GM23338 (cell line): ENCODE results near the gene ZSCAN18. TPM values are rescaled to one million over a fixed set of nuclear protein-coding genes. Genes with fewer than 3 reads are reported as not detected.

ENCODE experiments used
- ATAC-seq: fragments of 200-7000 bp; cut with Tn5 transposase; 3 replicates; pipeline ENCODE4 v1.9.1; 2020
- DNase-seq: peaks from one replicate; pipeline ENCODE4 v3.0.0-alpha.2; 2015; ENCODE audit warnings: low spot score
- H2AFZ ChIP-seq: fragments of 200-600 bp; sonication (generic); 2 replicates; pipeline ENCODE4 v1.8.0; 2016; ENCODE audit warnings: antibody characterized with exemption, mild to moderate bottlenecking, moderate library complexity
- H3F3A ChIP-seq: fragments of 200-600 bp; sonication (generic); replicated peaks from 2 replicates; pipeline ENCODE4 v1.8.0; 2017; ENCODE audit warnings: antibody characterized with exemption, mixed run types, low read depth
- H3K27ac ChIP-seq: fragments of 200-600 bp; sonication (generic); 2 replicates; pipeline ENCODE4 v1.6.1; 2016; ENCODE audit warnings: low read depth
- H3K27me3 ChIP-seq: fragments of 200-600 bp; sonication (generic); 2 replicates; pipeline ENCODE4 v1.8.0; 2016; ENCODE audit warnings: mild to moderate bottlenecking, mixed run types, moderate library complexity; ENCODE audit not compliant: insufficient read depth
- H3K36me3 ChIP-seq: fragments of 200-600 bp; sonication (generic); 2 replicates; pipeline ENCODE4 v1.8.0; 2016; ENCODE audit warnings: mild to moderate bottlenecking; ENCODE audit not compliant: insufficient read depth
- H3K4me1 ChIP-seq: fragments of 200-600 bp; sonication (generic); 2 replicates; pipeline ENCODE4 v1.8.0; 2016; ENCODE audit warnings: mild to moderate bottlenecking, moderate library complexity; ENCODE audit not compliant: insufficient read depth
- H3K4me2 ChIP-seq: fragments of 200-600 bp; sonication (generic); 2 replicates; pipeline ENCODE4 v1.7.1; 2017; ENCODE audit warnings: mixed run types
- H3K4me3 ChIP-seq: fragments of 200-600 bp; sonication (generic); 2 replicates; pipeline ENCODE4 v1.6.1; 2016; ENCODE audit warnings: mixed run types
- H3K79me2 ChIP-seq: fragments of 200-600 bp; sonication (generic); replicated peaks from 2 replicates; pipeline ENCODE4 v1.8.0; 2017; ENCODE audit warnings: mild to moderate bottlenecking; ENCODE audit not compliant: insufficient read depth
- H3K9me2 ChIP-seq: fragments of 200-600 bp; sonication (generic); 2 replicates; pipeline ENCODE4 v1.8.0; 2017; ENCODE audit not compliant: insufficient read depth
- H4K20me1 ChIP-seq: fragments of 200-600 bp; sonication (generic); replicated peaks from 2 replicates; pipeline ENCODE4 v1.8.0; 2017; ENCODE audit warnings: mild to moderate bottlenecking; ENCODE audit not compliant: insufficient read depth
- H3K27ac Mint-ChIP-seq: 2 replicates; pipeline ENCODE4 v1.8.0; 2020; ENCODE audit warnings: inconsistent platforms, mild to moderate bottlenecking, moderate library complexity, mixed read lengths
- H3K27me3 Mint-ChIP-seq: 3 replicates; pipeline ENCODE4 v1.8.0; 2022; ENCODE audit warnings: low read depth, mild to moderate bottlenecking, moderate library complexity, mixed read lengths, inconsistent platforms; ENCODE audit not compliant: insufficient read depth, poor library complexity
- H3K36me3 Mint-ChIP-seq: 3 replicates; pipeline ENCODE4 v1.8.0; 2021; ENCODE audit warnings: low read depth, mild to moderate bottlenecking, inconsistent platforms, moderate library complexity, mixed read lengths
- H3K4me1 Mint-ChIP-seq: 3 replicates; pipeline ENCODE4 v1.8.0; 2020; ENCODE audit warnings: mild to moderate bottlenecking, inconsistent platforms, mixed read lengths
- H3K4me3 Mint-ChIP-seq: 3 replicates; pipeline ENCODE4 v1.8.0; 2021; ENCODE audit warnings: moderate library complexity, mild to moderate bottlenecking, inconsistent platforms, mixed read lengths
- H3K9me3 Mint-ChIP-seq: 3 replicates; pipeline ENCODE4 v1.8.0; 2020; ENCODE audit warnings: moderate library complexity, mild to moderate bottlenecking, inconsistent platforms, mixed read lengths
- CTCF ChIP-seq, 2 experiments: fragments of 200-600 bp in 1 of 2; sonication (generic) in 1 of 2; conservative IDR thresholded peaks; 2 replicates each; pipeline versions ENCODE4 v1.5.1 to v1.6.1; 2016 to 2017; ENCODE audit warnings: antibody characterized with exemption in 2 of 2, low read depth in 2 of 2, mild to moderate bottlenecking in 2 of 2, moderate library complexity in 1 of 2
- EZH2 ChIP-seq: fragments of 200-600 bp; sonication (generic); IDR thresholded peaks from one replicate; pipeline ENCODE4 v1.8.0; 2017; ENCODE audit warnings: antibody characterized with exemption, mild to moderate bottlenecking, low read depth; ENCODE audit not compliant: unreplicated experiment
- NANOG ChIP-seq: IDR thresholded peaks from 2 replicates; pipeline ENCODE4 v1.6.1; 2016; ENCODE audit warnings: antibody characterized with exemption, borderline replicate concordance
- REST ChIP-seq: IDR thresholded peaks from one replicate; pipeline ENCODE4 v1.6.1; 2018; ENCODE audit warnings: antibody characterized with exemption; ENCODE audit not compliant: unreplicated experiment
- STAT1 ChIP-seq: IDR thresholded peaks from one replicate; pipeline ENCODE4 v1.6.1; 2016; ENCODE audit warnings: antibody characterized with exemption; ENCODE audit not compliant: unreplicated experiment
- ZNF114 ChIP-seq: fragments of 250-450 bp; sonication (Bioruptor Pico); IDR thresholded peaks from 2 replicates; pipeline ENCODE4 v1.5.0; 2020; ENCODE audit warnings: mild to moderate bottlenecking, moderate library complexity
- ZNF331 ChIP-seq: fragments of 250-450 bp; sonication (Bioruptor Pico); IDR thresholded peaks from 2 replicates; pipeline ENCODE4 v1.5.0; 2020; ENCODE audit warnings: low read depth, mild to moderate bottlenecking, moderate library complexity
- polyA plus RNA-seq: library from polyadenylated mRNA; unstranded; fragments of >200 nt; fragmentation: Nextera tagmentation; extraction: Ambion mirVana; gene quantifications from 2 replicates; pipeline ENCODE4 v1.2.1, GENCODE V29; 2016
- total RNA-seq: library from RNA; depleted of rRNA; stranded (reverse); fragments of >200 nt; shearing (Covaris generic); gene quantifications from 2 replicates; pipeline ENCODE4 v1.2.3, GENCODE V29; 2014; rRNA removed

Gene ZSCAN18
- total and polyA plus RNA-seq, 2 experiments from 2014 or later = 25.1 to 75.0 TPM

- Histone ChIP-seq H3K27me3 (no peaks in the 10 kb centered on the region), H3K4me1 (peaks cover 30% of the 10 kb centered on the region), H2AFZ (no peak overlapping the region), H3K27ac (no peak overlapping the region), H3K79me2 (no peaks in the 10 kb centered on the region), H3F3A (peaks cover 17% of the 10 kb centered on the region), H3K9me2 (no peaks in the 10 kb centered on the region), H3K36me3 (no peaks in the 10 kb centered on the region), H3K4me3 (no peak overlapping the region), H4K20me1 (no peaks in the 10 kb centered on the region), H3K4me2 (peak overlapping the region; percentile 57; the same call in 1 of the 2 replicates)
- DNase-seq = no peak
- Mint-ChIP-seq H3K4me3 (no peak overlapping the region), H3K27me3 (peaks cover 12% of the 10 kb centered on the region), H3K27ac (no peak overlapping the region), H3K9me3 (peaks cover 80% of the 10 kb centered on the region), H3K36me3 (peaks cover 28% of the 10 kb centered on the region), H3K4me1 (peaks cover 3% of the 10 kb centered on the region; the same call in 2 of the 3 replicates)
- TF ChIP-seq ZNF114 (CRISPR knock-in tag) (no peak), ZNF331 (CRISPR knock-in tag) (no peak), NANOG (no peak)
- ATAC-seq = no peak
These were observed 62.2 kb downstream of the ZSCAN18 start for GRCh38 chr19:58035863-58036262.

- TF ChIP-seq STAT1 (no peak), NANOG (no peak), CTCF (conservative IDR thresholded peaks at IDR 0.05; ENCODE audit: low read depth in 2 of 2) (no peak), EZH2 (no peak), REST (no peak)
- Histone ChIP-seq H3K27ac (no peak overlapping the region), H3K4me1 (peaks cover 30% of the 10 kb centered on the region), H3K4me3 (peak overlapping the region; percentile 59), H3K9me2 (no peaks in the 10 kb centered on the region), H2AFZ (no peak overlapping the region), H3K4me2 (peak overlapping the region; percentile 85), H3K27me3 (no peaks in the 10 kb centered on the region), H4K20me1 (no peaks in the 10 kb centered on the region), H3K36me3 (no peaks in the 10 kb centered on the region), H3F3A (peaks cover 17% of the 10 kb centered on the region), H3K79me2 (no peaks in the 10 kb centered on the region)
- Mint-ChIP-seq H3K9me3 (peaks cover 80% of the 10 kb centered on the region), H3K4me3 (no peak overlapping the region; the same call in 2 of the 3 replicates), H3K27me3 (peaks cover 12% of the 10 kb centered on the region), H3K36me3 (peaks cover 26% of the 10 kb centered on the region), H3K27ac (no peak overlapping the region), H3K4me1 (peaks cover 3% of the 10 kb centered on the region; the same call in 2 of the 3 replicates)
- no peak; the same call in 2 of the 3 replicates for ATAC-seq
- DNase-seq = peak; percentile 78
These were observed 63.6 kb downstream of the ZSCAN18 start for GRCh38 chr19:58034477-58034793.

Other genes with a start within 250 kb of the ZSCAN18 start
- 31.8 and 38.7 TPM in 2 replicates for gene ZNF587, start 248.4 kb downstream of the ZSCAN18 start, total RNA-seq
- 12.8 and 13.6 TPM in 2 replicates for gene ZNF587, start 248.4 kb downstream of the ZSCAN18 start, polyA plus RNA-seq
- gene ZNF814, start 209.2 kb downstream of the ZSCAN18 start, total RNA-seq = 75.1 and 80.4 TPM in 2 replicates
- gene ZNF814, start 209.2 kb downstream of the ZSCAN18 start, polyA plus RNA-seq = 86.9 and 89.5 TPM in 2 replicates
- gene ZNF417, start 181.6 kb downstream of the ZSCAN18 start, total RNA-seq = 16.0 and 19.4 TPM in 2 replicates
- 4.7 and 6.0 TPM in 2 replicates for gene ZNF417, start 181.6 kb downstream of the ZSCAN18 start, polyA plus RNA-seq
- gene ZNF418, start 162.8 kb downstream of the ZSCAN18 start, total RNA-seq = 13.4 and 14.4 TPM in 2 replicates
- 7.3 and 11.1 TPM in 2 replicates for gene ZNF418, start 162.8 kb downstream of the ZSCAN18 start, polyA plus RNA-seq
- gene ZNF256, start 150.5 kb downstream of the ZSCAN18 start, total RNA-seq = 16.2 and 20.4 TPM in 2 replicates
- gene ZNF256, start 150.5 kb downstream of the ZSCAN18 start, polyA plus RNA-seq = 5.8 and 8.8 TPM in 2 replicates
- not detected in 2 replicates for gene C19orf18, start 123.7 kb downstream of the ZSCAN18 start, total RNA-seq
- gene C19orf18, start 123.7 kb downstream of the ZSCAN18 start, polyA plus RNA-seq = 0.66 and 1.0 TPM in 2 replicates
- 54.4 and 55.6 TPM in 2 replicates for gene ZNF606, start 95.4 kb downstream of the ZSCAN18 start, total RNA-seq
- 11.4 and 13.6 TPM in 2 replicates for gene ZNF606, start 95.4 kb downstream of the ZSCAN18 start, polyA plus RNA-seq
- 0.93 and 1.5 TPM in 2 replicates for gene ZSCAN1, start 64.2 kb downstream of the ZSCAN18 start, total RNA-seq
- gene ZSCAN1, start 64.2 kb downstream of the ZSCAN18 start, polyA plus RNA-seq = 3.9 and 4.9 TPM in 2 replicates
- 9.8 and 10.3 TPM in 2 replicates for gene ZNF135, start 38.9 kb downstream of the ZSCAN18 start, total RNA-seq
- gene ZNF135, start 38.9 kb downstream of the ZSCAN18 start, polyA plus RNA-seq = 2.8 and 4.8 TPM in 2 replicates
- 15.2 and 16.9 TPM in 2 replicates for gene ZNF329, start 52.6 kb upstream of the ZSCAN18 start, total RNA-seq
- gene ZNF329, start 52.6 kb upstream of the ZSCAN18 start, polyA plus RNA-seq = 2.7 and 3.3 TPM in 2 replicates
- 31.2 and 40.0 TPM in 2 replicates for gene ZNF274, start 84.8 kb upstream of the ZSCAN18 start, total RNA-seq
- gene ZNF274, start 84.8 kb upstream of the ZSCAN18 start, polyA plus RNA-seq = 17.5 and 19.9 TPM in 2 replicates
- gene ZNF544, start 130.7 kb upstream of the ZSCAN18 start, total RNA-seq = 93.9 and 105 TPM in 2 replicates
- gene ZNF544, start 130.7 kb upstream of the ZSCAN18 start, polyA plus RNA-seq = 27.7 and 29.4 TPM in 2 replicates
- gene ZNF8, start 180.7 kb upstream of the ZSCAN18 start, total RNA-seq = 27.4 and 30.3 TPM in 2 replicates
- gene ZNF8, start 180.7 kb upstream of the ZSCAN18 start, polyA plus RNA-seq = 4.3 and 4.7 TPM in 2 replicates
- gene ERVK3-1, start 207.1 kb upstream of the ZSCAN18 start, total RNA-seq = 26.1 and 34.4 TPM in 2 replicates
- 64.2 and 66.2 TPM in 2 replicates for gene ERVK3-1, start 207.1 kb upstream of the ZSCAN18 start, polyA plus RNA-seq
- gene ZSCAN22, start 228.8 kb upstream of the ZSCAN18 start, total RNA-seq = 2.7 and 2.9 TPM in 2 replicates
- 0.86 and 0.99 TPM in 2 replicates for gene ZSCAN22, start 228.8 kb upstream of the ZSCAN18 start, polyA plus RNA-seq